HG03565 (cell line): ENCODE results near the gene NR4A1.
"Not testable (repeated sequence)": the region's sequence is repeated elsewhere in the genome, so short reads cannot be mapped to it uniquely, and the experiment has no call there.

Source experiments
- ATAC-seq: cut with Tn5 transposase; IDR thresholded peaks from one replicate; pipeline ENCODE4 v1.9.1; 2021; ENCODE audit warnings: mild to moderate bottlenecking, moderate library complexity; ENCODE audit not compliant: unreplicated experiment

Gene NR4A1

DNA sequence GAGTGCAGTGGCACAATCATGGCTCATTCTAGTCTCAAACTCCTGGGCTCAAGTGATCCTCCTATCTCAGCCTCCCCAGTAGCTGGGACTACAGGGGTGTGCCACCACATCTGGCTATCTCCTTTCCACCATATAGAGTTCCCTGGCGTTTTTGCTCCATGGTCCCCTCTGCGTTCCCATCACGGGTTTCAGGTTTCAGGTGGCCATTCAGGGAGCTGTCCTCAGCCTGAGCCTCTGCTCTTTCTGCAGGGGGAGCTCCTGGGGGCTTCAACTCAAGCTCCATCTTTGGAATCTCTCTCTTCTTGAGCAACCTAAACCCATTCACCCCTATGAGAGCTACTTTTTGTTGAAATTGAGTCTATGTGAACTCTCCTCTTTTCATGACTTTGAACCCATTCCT lies 39.8 kb downstream of the NR4A1 start:
- no peak for ATAC-seq

DNA sequence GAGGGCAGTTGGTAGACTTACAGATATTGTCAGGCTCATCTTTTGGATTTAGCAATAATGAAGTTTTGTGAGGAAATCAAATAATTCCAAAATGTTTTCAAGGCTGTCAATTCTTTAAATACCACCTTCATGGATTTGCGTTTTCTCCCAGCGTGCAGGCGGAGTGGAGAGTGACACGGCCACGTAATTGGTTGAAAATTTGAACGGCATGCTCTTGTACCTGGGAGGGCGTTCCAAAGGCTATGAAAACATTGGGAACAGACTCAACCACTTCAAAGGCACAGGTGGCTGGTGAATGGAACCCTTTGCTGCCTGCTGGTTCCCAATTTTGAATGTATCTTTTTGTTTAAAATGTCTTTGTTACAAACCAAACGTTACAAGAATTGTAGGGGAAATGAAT lies 40.6 kb downstream of the NR4A1 start:
- no peak for ATAC-seq

DNA sequence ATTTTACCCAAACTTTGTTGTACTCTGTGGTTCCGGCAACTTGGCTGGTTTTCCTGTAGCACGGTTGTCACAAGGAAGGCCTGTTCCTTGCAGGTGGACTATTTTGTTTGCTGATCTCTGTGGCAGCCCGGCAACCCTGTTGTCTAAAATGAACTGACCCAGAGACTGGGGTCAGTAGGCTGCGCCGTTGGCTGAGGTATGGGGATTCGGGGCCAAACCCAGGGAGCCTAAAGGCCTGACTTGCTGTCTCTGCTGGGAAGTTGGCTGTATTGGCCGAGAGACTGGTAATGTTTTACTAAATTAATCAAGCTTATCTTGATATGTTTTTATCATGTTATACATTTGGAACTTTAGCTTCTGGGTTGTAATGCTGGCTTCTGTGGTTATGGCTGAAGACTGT lies 42.1 kb downstream of the NR4A1 start:
- no peak for ATAC-seq

DNA sequence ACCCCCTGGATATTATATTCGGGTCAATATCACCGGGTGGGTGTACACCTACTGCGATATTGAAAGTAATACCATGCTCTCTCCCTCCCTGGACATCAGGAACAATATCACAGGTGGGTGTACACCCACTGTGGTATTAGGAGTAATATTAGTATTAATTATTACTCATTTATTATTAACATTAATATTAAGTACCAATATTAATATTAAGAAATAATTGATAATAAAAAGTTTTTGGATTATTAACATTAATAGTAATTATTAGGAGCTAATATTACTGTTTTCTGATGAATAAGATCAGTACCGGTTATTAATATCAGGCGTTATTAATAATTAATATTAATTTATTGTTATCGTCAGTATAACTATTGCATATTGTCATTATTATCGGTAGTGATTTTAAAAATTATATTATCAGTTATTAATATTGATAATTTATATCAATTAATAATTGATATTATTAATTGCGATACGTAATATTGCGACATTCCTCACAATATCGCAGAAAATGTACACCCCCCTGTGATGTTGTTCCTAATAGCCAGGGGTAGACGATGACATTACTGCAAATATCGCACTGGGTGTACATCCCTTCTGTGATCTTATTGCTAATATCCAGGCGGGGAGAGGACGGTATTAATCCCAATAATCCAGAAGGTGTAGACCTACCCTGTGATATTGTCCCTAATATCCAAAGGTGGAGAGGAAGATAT lies 45.2 kb downstream of the NR4A1 start:
- ATAC-seq = no peak

DNA sequence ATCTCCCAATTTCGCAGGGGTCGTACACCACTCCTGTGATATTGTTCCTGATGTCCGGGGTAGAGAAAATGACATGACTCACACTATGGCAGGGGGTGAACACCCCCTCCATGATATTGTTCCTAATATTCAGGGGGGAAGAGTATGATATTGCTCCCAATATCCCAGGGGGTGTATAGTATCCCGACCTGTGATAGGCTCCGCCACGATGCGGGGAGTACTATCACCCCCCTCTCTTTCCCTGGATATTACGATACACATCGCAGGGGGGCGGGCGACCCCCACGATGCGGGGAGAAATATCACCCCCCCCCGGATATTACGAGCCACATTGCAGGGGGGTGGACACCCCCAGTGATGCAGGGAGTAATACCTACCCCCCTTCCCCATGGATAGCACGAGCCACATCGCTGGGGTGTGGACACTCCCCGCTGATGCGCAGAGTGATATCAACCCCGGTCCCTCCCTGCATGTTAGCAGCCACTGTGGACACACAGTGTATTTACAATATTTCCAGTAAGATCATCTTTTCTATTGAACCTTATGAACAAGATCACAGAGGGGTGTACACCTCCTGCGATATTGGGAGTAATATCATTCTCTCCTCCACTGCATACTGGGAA lies 45.9 kb downstream of the NR4A1 start:
- ATAC-seq = no peak

DNA sequence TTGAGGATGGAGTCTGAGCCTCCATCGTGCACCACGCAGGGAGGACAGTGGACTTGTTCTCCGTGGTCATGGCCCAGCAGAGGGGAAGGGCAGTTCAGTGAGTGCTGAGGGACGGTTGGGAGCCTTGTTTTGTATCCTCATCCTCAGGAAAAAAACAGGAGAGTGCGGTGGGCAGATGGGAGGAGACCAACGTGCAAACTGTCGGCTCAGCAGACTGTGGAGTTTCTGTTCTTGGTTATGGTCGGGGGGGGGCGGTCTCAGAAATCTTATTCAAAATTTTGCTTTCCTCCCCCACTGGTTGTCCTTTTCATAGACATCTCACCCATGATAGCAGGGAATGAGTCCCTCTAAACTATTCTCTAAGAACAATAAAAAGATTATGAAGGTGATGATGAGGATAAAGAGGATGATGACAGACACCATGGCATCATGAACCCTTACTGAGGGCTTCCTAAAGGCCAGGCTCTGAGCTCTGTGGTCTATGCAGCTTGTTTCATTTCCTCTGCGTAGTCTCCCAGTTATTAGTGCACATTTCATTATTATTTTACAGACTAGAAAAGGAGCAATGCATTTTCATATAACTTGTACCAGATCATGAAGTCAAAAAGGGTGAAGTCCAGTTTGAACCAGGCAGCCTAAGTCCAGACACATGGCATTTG lies 53.3 kb downstream of the NR4A1 start:
- not testable (repeated sequence) for ATAC-seq
